ENCODE measurements around the gene CNOT6.

DNA sequence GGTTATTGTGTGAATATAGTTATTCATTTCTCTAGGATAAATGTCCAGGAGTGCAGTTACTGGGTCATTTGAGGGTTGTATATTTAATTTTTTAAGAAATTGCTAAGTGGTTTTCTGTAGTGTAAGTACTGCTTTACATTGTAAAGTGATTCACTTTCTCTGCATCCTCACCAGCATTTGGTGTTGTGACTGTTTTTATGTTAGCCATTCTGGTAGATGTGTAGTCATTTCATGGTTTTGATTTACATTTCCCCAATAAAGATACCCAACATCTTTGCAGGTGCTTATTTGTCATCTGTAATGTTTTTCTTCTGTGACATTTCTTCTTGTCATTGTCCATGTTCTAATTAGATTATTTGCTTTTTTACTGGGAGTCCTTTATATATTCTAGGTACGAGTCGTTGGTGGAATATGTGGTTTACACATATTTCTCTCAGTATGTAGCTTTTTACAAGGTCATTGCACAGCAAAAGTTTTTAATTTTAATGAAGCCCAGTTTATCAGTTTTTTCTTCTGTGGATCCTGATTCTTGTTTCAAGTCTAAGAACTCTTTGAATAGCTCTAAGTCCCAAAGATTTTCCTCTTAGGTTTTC lies 63.1 kb downstream of the CNOT6 start:
- TF ChIP-seq POLR2A (IDR thresholded peaks at IDR 0.05) = no peak
- TF ChIP-seq CTCF (IDR thresholded peaks at IDR 0.05) = no peak

All from testis (tissue), 2 donors.